ENCODE data around the gene A2M. TPM values are rescaled to one million over a fixed set of nuclear protein-coding genes. Genes with fewer than 3 reads are reported as not detected.

The A2M gene
- total and polyA plus RNA-seq, 2 of the 4 experiments (the other 2 are of a cell fraction) = 1.1 to 3.2 TPM

- Histone ChIP-seq H2AK9ac (replicated peaks; ENCODE audit: low read depth, low read length, poor library complexity) (no peak overlapping the region), H3K27me3 (ENCODE audit: control insufficient read depth, insufficient read depth, low read length) (no peaks in the 10 kb centered on the region), H3K27ac (ENCODE audit: insufficient read depth, low read length) (no peak overlapping the region), H2AFZ (replicated peaks; ENCODE audit: low read length, poor library complexity) (no peak overlapping the region), H3K4me1 (ENCODE audit: control insufficient read depth, insufficient read depth, low read length) (no peaks in the 10 kb centered on the region), H2AK5ac (ENCODE audit: low read depth, low read length) (no peak overlapping the region), H3K18ac (ENCODE audit: low read depth, low read length) (no peak overlapping the region), H3K9me3 (ENCODE audit: control insufficient read depth, insufficient read depth, low read length) (no peaks in the 10 kb centered on the region), H3K9me1 (ENCODE audit: insufficient read depth, low read length) (no peaks in the 10 kb centered on the region), H3K9ac (ENCODE audit: low read depth, low read length) (no peak overlapping the region), H3K56ac (ENCODE audit: extremely low read depth, insufficient read depth, low read length) (no peak overlapping the region), H3K79me1 (ENCODE audit: low read depth in 1 of 2, low read length in 2 of 2) (no peaks in the 10 kb centered on the region), H3K14ac (replicated peaks; ENCODE audit: low read depth, low read length) (no peak overlapping the region), H2BK20ac (ENCODE audit: low read depth, low read length) (no peak overlapping the region), H2BK15ac (ENCODE audit: low read depth, low read length) (no peak overlapping the region), H3K4ac (ENCODE audit: low read depth, low read length) (no peak overlapping the region), H3K4me3 (ENCODE audit: insufficient read depth, low read depth, low read length) (no peak overlapping the region), H3K4me2 (ENCODE audit: low read depth, low read length) (no peak overlapping the region), H4K20me1 (ENCODE audit: insufficient read depth, low read length) (no peaks in the 10 kb centered on the region), H4K91ac (ENCODE audit: insufficient read depth, low read depth, low read length) (no peak overlapping the region), H3K23ac (ENCODE audit: low read depth, low read length) (no peak overlapping the region), H2BK5ac (ENCODE audit: low read depth, low read length, poor library complexity, severe bottlenecking) (no peak overlapping the region), H2BK120ac (ENCODE audit: low read depth, low read length) (no peak overlapping the region), H3K36me3 (ENCODE audit: control insufficient read depth, insufficient read depth, low read length) (0 out of 2 replicates have a peak, but pooled peaks cover 1% of the 10 kb centered on the region), H4K8ac (ENCODE audit: low read depth in 2 of 2, low read length in 2 of 2) (no peak overlapping the region), H4K5ac (ENCODE audit: low read depth, low read length) (no peak overlapping the region)
- no peak for DNase-seq
- TF ChIP-seq RFX5 (IDR thresholded peaks at IDR 0.05; ENCODE audit: low read depth, low read length) (no peak), CEBPB (IDR thresholded peaks at IDR 0.05; ENCODE audit: low read depth, low read length) (no peak), FOS (IDR thresholded peaks at IDR 0.05; ENCODE audit: low read depth, low read length) (no peak), MXI1 (IDR thresholded peaks at IDR 0.05; ENCODE audit: borderline replicate concordance, low read depth, low read length) (no peak), BHLHE40 (IDR thresholded peaks at IDR 0.05; ENCODE audit: low read depth, low read length) (no peak), RAD21 (IDR thresholded peaks at IDR 0.05; ENCODE audit: low read length) (no peak), CHD1 (IDR thresholded peaks at IDR 0.05; ENCODE audit: low read depth, low read length) (no peak), POLR2A (IDR thresholded peaks at IDR 0.05; ENCODE audit: low read depth, low read length) (no peak), MAZ (IDR thresholded peaks at IDR 0.05; ENCODE audit: borderline replicate concordance, low read depth, low read length) (no peak), USF2 (IDR thresholded peaks at IDR 0.05; ENCODE audit: low read depth, low read length) (no peak), NFE2L2 (IDR thresholded peaks at IDR 0.05; ENCODE audit: low read depth, low read length) (no peak), SMC3 (IDR thresholded peaks at IDR 0.05; ENCODE audit: low read depth, low read length) (no peak), CTCF (conservative IDR thresholded peaks at IDR 0.05; ENCODE audit: low read depth, low read length) (no peak)
- BruUV-seq (replicated peaks) = no TSS peak
- no CpG with 5 or more reads among the region's 8 CpGs for WGBS, 2 experiments (ENCODE audit: extremely low coverage in 2 of 2, insufficient read length in 1 of 2)
- intact Hi-C loops (cut with micrococcal nuclease) = no loop called here
- ChIA-PET POLR2A (ENCODE audit: unreplicated experiment) (no interaction called here), CTCF (no interaction called here)
- dilution Hi-C loops (cut with HindIII; ENCODE audit: low sequenced_read_pairs, unreplicated experiment) = no loop called here
- in situ Hi-C loops (cut with MboI; ENCODE audit: low sequenced_read_pairs) = no loop called here
- ATAC-seq (ENCODE audit: low read depth) = no peak
Observed at GRCh38 chr12:9091891-9092598, 23.7 kb downstream of the A2M start.
